NCI-H1092 treated with DMSO at 0.1 percent for 48 hours (cell line): ENCODE data around the gene HNRNPA1.
"Not testable (repeated sequence)": the region's sequence is repeated elsewhere in the genome, so short reads cannot be mapped to it uniquely, and the experiment has no call there.

Source experiments
- DNase-seq: peaks from one replicate; lab custom pipeline; 2025; lab: John Stamatoyannopoulos, UW

The HNRNPA1 gene

GRCh38 chr12:54276368-54276767 is 4.2 kb upstream of the HNRNPA1 start:
- DNase-seq, result no peak

- no peak for DNase-seq
Measured at GRCh38 chr12:54277823-54278276, 2.7 kb upstream of the HNRNPA1 start.

- DNase-seq, result no peak
Measured at GRCh38 chr12:54279227-54279631, 1.3 kb upstream of the HNRNPA1 start.

GRCh38 chr12:54279632-54280467 is 676 bp upstream of the HNRNPA1 start, which contains the start of gene CBX5:
TSS of gene CBX5 (minus strand) at chr12:54280122. CDS start at chr12:54257650, 22,472 bp downstream.
- DNase-seq, result peak; percentile 100

GRCh38 chr12:54281261-54281638 is 724 bp downstream of the HNRNPA1 start:
- DNase-seq, result not testable (repeated sequence)

- not testable (repeated sequence) for DNase-seq
Measured at GRCh38 chr12:54281694-54282093, 1.2 kb downstream of the HNRNPA1 start.

GRCh38 chr12:54282949-54283593 is 2.5 kb downstream of the HNRNPA1 start:
- DNase-seq, result no peak

- DNase-seq, result not testable (repeated sequence)
Measured at GRCh38 chr12:54284070-54284780, 3.7 kb downstream of the HNRNPA1 start.

GRCh38 chr12:54285150-54286041 is 4.9 kb downstream of the HNRNPA1 start:
- DNase-seq, result no peak

- DNase-seq, result no peak
Measured at GRCh38 chr12:54286042-54287030, 5.8 kb downstream of the HNRNPA1 start.

- no peak for DNase-seq
Measured at GRCh38 chr12:54287261-54288157, 7.0 kb downstream of the HNRNPA1 start.

- DNase-seq, result no peak
Measured at GRCh38 chr12:54292083-54292930, 11.8 kb downstream of the HNRNPA1 start.

GRCh38 chr12:54292931-54293241 is 12.4 kb downstream of the HNRNPA1 start:
- no peak for DNase-seq

GRCh38 chr12:54294152-54294952 is 13.8 kb downstream of the HNRNPA1 start:
- DNase-seq, result peak; percentile 59

GRCh38 chr12:54294953-54295566 is 14.5 kb downstream of the HNRNPA1 start:
- no peak for DNase-seq

- DNase-seq, result no peak
Measured at GRCh38 chr12:54296393-54297099, 16.0 kb downstream of the HNRNPA1 start.
